ENCODE results near the gene KISS1R. TPM values are rescaled to one million over a fixed set of nuclear protein-coding genes. Genes with fewer than 3 reads are reported as not detected.
A peak's percentile ranks its signal among the peaks of the same experiment; 100 is the strongest.
"Not testable (repeated sequence)": the region's sequence is repeated elsewhere in the genome, so short reads cannot be mapped to it uniquely, and the experiment has no call there.

Gene KISS1R
- total RNA-seq, 1 donor from 2014 or later, result not detected

- intact Hi-C loops (cut with DNase I), result no loop called here
These were observed 26.3 kb upstream of the KISS1R start for GRCh38 chr19:890831-891230.

GRCh38 chr19:891421-892200 lies 25.5 kb upstream of the KISS1R start:
- intact Hi-C loops (cut with DNase I); H3K27me3 ChIP-seq (ENCODE audit: low read depth); ATAC-seq; H3K9me3 ChIP-seq: not testable (repeated sequence)
- Histone ChIP-seq H3K27ac (peak overlapping the region; percentile 94), H3K36me3 (peaks cover 41% of the 10 kb centered on the region), H3K4me1 (peaks cover 12% of the 10 kb centered on the region), H3K4me3 (peak overlapping the region; percentile 81)
- peak; percentile 74 for DNase-seq

More at GRCh38 chr19:890831-891230, 26.3 kb upstream of the KISS1R start:
- Histone ChIP-seq H3K27ac (no peak overlapping the region), H3K36me3 (peaks cover 48% of the 10 kb centered on the region), H3K9me3 (no peaks in the 10 kb centered on the region), H3K4me3 (no peak overlapping the region), H3K27me3 (ENCODE audit: low read depth) (no peaks in the 10 kb centered on the region), H3K4me1 (peaks cover 12% of the 10 kb centered on the region)
- ATAC-seq (no peak), DNase-seq (no peak)
- TF ChIP-seq CTCF (IDR thresholded peaks at IDR 0.05), result no peak

- H3K9me3 ChIP-seq, result no peaks in the 10 kb centered on the region
These were observed 24.8 kb upstream of the KISS1R start for GRCh38 chr19:892243-892893.

GRCh38 chr19:892894-893689 lies 24.0 kb upstream of the KISS1R start, which contains the start of the genes MED16 and RNU6-9:
MED16 (minus strand) TSS chr19:893187; CDS start chr19:891131, 2,056 bp downstream.
RNU6-9 (plus strand) TSS chr19:893484.
- DNase-seq (peak; percentile 95), ATAC-seq (peak; percentile 95 to 96)
- intact Hi-C loops (cut with DNase I), result no loop called here
- Histone ChIP-seq H3K9me3 (no peaks in the 10 kb centered on the region), H3K36me3 (peaks cover 39% of the 10 kb centered on the region), H3K4me1 (peaks cover 12% of the 10 kb centered on the region), H3K4me3 (peak within 1 kb of the TSS; percentile 81), H3K27me3 (ENCODE audit: low read depth) (no peaks in the 10 kb centered on the region), H3K27ac (peak within 1 kb of the TSS; percentile 94)
- no peak for TF ChIP-seq CTCF (IDR thresholded peaks at IDR 0.05)

More at GRCh38 chr19:892243-892893, 24.8 kb upstream of the KISS1R start:
- DNase-seq (no peak), ATAC-seq (peak; percentile 14 to 18)
- no peak for TF ChIP-seq CTCF (IDR thresholded peaks at IDR 0.05)
- H3K27ac ChIP-seq, result peak overlapping the region; percentile 94
- intact Hi-C loops (cut with DNase I), result no loop called here
- peak overlapping the region; percentile 81 for H3K4me3 ChIP-seq
- peaks cover 12% of the 10 kb centered on the region for H3K4me1 ChIP-seq
- no peaks in the 10 kb centered on the region for H3K27me3 ChIP-seq (ENCODE audit: low read depth)
- H3K36me3 ChIP-seq, result peaks cover 41% of the 10 kb centered on the region

- no peaks in the 10 kb centered on the region for H3K9me3 ChIP-seq
- ATAC-seq (no peak), DNase-seq (no peak)
- peaks cover 34% of the 10 kb centered on the region for H3K36me3 ChIP-seq
- H3K27me3 ChIP-seq (ENCODE audit: low read depth), result no peaks in the 10 kb centered on the region
- H3K4me3 ChIP-seq, result no peak overlapping the region
- no peak overlapping the region for H3K27ac ChIP-seq
- peaks cover 12% of the 10 kb centered on the region for H3K4me1 ChIP-seq
- no peak for TF ChIP-seq CTCF (IDR thresholded peaks at IDR 0.05)
- intact Hi-C loops (cut with DNase I), result no loop called here
These were observed 20.7 kb upstream of the KISS1R start for GRCh38 chr19:896434-896833.

Measured in lower lobe of right lung (tissue), 2 donors.